ENCODE data around the gene SUGCT.

The SUGCT gene

DNA sequence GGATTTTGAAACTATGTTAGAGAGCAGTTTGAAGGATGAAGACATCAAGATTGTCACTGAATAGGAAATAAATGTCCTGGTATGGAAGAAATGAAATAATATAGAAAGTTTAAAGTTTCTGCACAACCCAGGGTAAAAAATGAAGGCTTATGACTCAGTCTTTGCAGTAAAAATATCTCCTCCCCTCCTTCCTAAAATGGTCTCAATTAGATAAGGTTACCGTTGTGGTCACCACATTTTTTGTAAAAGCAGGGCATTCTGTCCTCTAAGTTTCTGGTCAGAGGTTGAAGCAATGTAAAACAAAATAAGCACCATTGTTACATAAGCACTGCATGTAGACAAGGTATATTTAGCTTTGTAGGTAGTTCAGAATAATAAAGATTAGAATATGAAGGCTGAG, 403.5 kb downstream of the SUGCT start:
- TF ChIP-seq POLR2AphosphoS5 (IDR thresholded peaks at IDR 0.05; ENCODE audit: borderline replicate concordance, low read depth, low read length), result no peak
- no peak for TF ChIP-seq EZH2 (IDR thresholded peaks at IDR 0.05)
- no peak for TF ChIP-seq FOXP2 (optimal IDR thresholded peaks at IDR 0.05; ENCODE audit: control extremely low read depth, extremely low read length, insufficient read depth)

DNA sequence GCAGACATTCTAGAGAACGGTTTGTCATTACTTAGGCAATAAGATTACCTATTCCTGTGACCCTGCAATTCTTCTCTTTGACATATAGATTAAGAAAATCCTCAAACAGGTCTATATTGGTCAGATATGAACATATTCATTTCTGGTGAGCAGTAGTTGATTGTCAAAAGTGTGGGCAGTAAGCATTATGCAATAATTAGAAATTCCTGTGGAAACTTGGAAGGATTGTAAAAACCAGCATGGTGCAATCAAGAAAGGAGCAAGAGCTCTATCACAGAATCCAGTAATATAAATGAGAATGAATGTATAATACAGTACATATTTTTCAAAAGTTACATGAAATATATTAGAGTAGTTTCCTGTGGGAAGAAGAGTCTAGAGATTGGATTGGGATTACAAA, 406.5 kb downstream of the SUGCT start:
- Histone ChIP-seq H3K9ac (ENCODE audit: insufficient read length) (no peak overlapping the region), H3K27ac (0 out of 2 replicates have a peak overlapping the region, but pooled peaks have one; percentile 5), H3K4me3 (no peak overlapping the region), H3K36me3 (ENCODE audit: insufficient read depth, low read length) (no peaks in the 10 kb centered on the region), H3K9me3 (ENCODE audit: low read depth, low read length) (no peaks in the 10 kb centered on the region)
- DNase-seq (ENCODE audit: low read depth, low spot score), result no peak
- TF ChIP-seq EZH2 (IDR thresholded peaks at IDR 0.05) (no peak), POLR2AphosphoS5 (IDR thresholded peaks at IDR 0.05; ENCODE audit: borderline replicate concordance, low read depth, low read length) (no peak), FOXP2 (optimal IDR thresholded peaks at IDR 0.05; ENCODE audit: control extremely low read depth, extremely low read length, insufficient read depth) (no peak)

More for the DNA sequence above, 403.5 kb downstream of the SUGCT start:
- Histone ChIP-seq H3K27ac (no peak overlapping the region), H3K9me3 (ENCODE audit: low read depth, low read length) (no peaks in the 10 kb centered on the region), H3K4me3 (no peak overlapping the region), H3K36me3 (ENCODE audit: insufficient read depth, low read length) (no peaks in the 10 kb centered on the region), H3K9ac (ENCODE audit: insufficient read length) (no peak overlapping the region)
- no peak for DNase-seq (ENCODE audit: low read depth, low spot score)

DNA sequence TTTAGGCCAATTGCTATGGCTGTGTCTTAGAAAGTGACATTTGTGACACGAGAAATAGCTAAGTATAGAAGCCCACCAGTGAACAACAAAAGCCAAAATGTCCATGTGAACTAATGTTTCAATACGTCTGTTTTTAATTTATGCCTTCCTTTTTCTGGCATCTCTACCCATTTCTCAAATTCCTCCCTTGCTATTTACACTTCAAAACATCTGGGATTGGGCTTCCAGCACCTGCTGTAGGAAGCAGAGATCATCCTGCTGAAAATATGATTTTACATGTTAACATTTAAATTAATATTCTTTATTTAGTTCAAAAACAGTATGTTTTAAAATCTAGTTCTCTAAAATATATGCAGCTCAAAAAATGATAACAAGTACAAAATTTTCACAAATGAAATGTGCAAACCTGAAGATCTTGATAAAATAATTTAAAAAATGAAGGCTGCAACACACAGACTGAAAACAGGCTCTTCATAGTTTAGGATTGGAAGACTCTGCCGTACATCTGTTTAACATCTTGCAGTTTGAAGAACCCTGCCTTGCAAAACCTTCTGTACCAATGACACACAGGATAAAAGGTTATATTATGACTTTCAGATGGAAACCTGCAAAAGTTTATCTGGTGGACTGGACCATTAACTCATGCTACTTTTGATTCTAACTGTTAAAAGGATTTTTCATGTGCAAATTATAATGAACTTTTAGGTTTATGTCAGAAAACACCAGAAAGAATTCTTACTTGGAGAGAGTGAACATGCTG, 408.4 kb downstream of the SUGCT start:
- peak overlapping the region; percentile 80; the same call in 1 of the 2 replicates for H3K27ac ChIP-seq
- peak overlapping the region; percentile 8 for H3K4me3 ChIP-seq
- no peak for DNase-seq (ENCODE audit: low read depth, low spot score)
- no peaks in the 10 kb centered on the region for H3K36me3 ChIP-seq (ENCODE audit: insufficient read depth, low read length)
- no peaks in the 10 kb centered on the region for H3K9me3 ChIP-seq (ENCODE audit: low read depth, low read length)
- no peak overlapping the region for H3K9ac ChIP-seq (ENCODE audit: insufficient read length)
- no peak for TF ChIP-seq POLR2AphosphoS5 (IDR thresholded peaks at IDR 0.05; ENCODE audit: borderline replicate concordance, low read depth, low read length)

- DNase-seq (ENCODE audit: low read depth, low spot score), result no peak
- Histone ChIP-seq H3K27ac (peak overlapping the region; percentile 80), H3K36me3 (ENCODE audit: insufficient read depth, low read length) (no peaks in the 10 kb centered on the region), H3K4me3 (peak overlapping the region; percentile 58), H3K9me3 (ENCODE audit: low read depth, low read length) (no peaks in the 10 kb centered on the region), H3K9ac (ENCODE audit: insufficient read length) (no peak overlapping the region)
- TF ChIP-seq FOXP2 (optimal IDR thresholded peaks at IDR 0.05; ENCODE audit: control extremely low read depth, extremely low read length, insufficient read depth) (no peak), POLR2AphosphoS5 (IDR thresholded peaks at IDR 0.05; ENCODE audit: borderline replicate concordance, low read depth, low read length) (no peak), EZH2 (IDR thresholded peaks at IDR 0.05) (no peak)
Measured at GRCh38 chr7:40544221-40544723, 409.5 kb downstream of the SUGCT start.

- Histone ChIP-seq H3K4me3 (peak overlapping the region; percentile 58), H3K9me3 (ENCODE audit: low read depth, low read length) (no peaks in the 10 kb centered on the region), H3K27ac (peak overlapping the region; percentile 80), H3K36me3 (ENCODE audit: insufficient read depth, low read length) (no peaks in the 10 kb centered on the region), H3K9ac (ENCODE audit: insufficient read length) (peak overlapping the region; percentile 4)
- TF ChIP-seq FOXP2 (optimal IDR thresholded peaks at IDR 0.05; ENCODE audit: control extremely low read depth, extremely low read length, insufficient read depth), result no peak
- no peak for TF ChIP-seq POLR2AphosphoS5 (IDR thresholded peaks at IDR 0.05; ENCODE audit: borderline replicate concordance, low read depth, low read length)
- no peak for TF ChIP-seq EZH2 (IDR thresholded peaks at IDR 0.05)
- peak; percentile 50 for DNase-seq (ENCODE audit: low read depth, low spot score)
Measured at GRCh38 chr7:40544871-40545303, 410.1 kb downstream of the SUGCT start.

DNA sequence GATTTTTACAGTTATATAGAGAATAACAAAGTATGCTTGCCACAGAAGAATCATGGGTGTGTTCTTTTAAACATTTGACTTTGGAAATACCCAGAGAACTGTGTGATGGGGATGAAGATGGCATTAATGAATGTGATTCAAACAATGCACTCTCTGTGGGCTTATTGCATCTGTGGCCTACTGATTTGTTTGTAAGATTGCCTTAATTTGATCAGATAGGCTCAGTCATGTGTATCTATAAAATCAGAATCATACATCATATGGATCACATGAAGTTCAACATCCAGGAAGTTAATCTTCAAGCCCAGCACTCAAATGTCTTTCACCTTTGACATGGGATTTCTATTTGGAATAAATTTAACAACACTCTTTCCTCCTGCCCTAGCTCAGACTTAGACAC, 410.9 kb downstream of the SUGCT start:
- Histone ChIP-seq H3K9ac (ENCODE audit: insufficient read length) (no peak overlapping the region), H3K27ac (no peak overlapping the region; the same call in 1 of the 2 replicates), H3K4me3 (no peak overlapping the region), H3K9me3 (ENCODE audit: low read depth, low read length) (no peaks in the 10 kb centered on the region), H3K36me3 (ENCODE audit: insufficient read depth, low read length) (no peaks in the 10 kb centered on the region)
- no peak for TF ChIP-seq POLR2AphosphoS5 (IDR thresholded peaks at IDR 0.05; ENCODE audit: borderline replicate concordance, low read depth, low read length)
- TF ChIP-seq EZH2 (IDR thresholded peaks at IDR 0.05), result no peak
- TF ChIP-seq FOXP2 (optimal IDR thresholded peaks at IDR 0.05; ENCODE audit: control extremely low read depth, extremely low read length, insufficient read depth), result no peak
- DNase-seq (ENCODE audit: low read depth, low spot score), result no peak

DNA sequence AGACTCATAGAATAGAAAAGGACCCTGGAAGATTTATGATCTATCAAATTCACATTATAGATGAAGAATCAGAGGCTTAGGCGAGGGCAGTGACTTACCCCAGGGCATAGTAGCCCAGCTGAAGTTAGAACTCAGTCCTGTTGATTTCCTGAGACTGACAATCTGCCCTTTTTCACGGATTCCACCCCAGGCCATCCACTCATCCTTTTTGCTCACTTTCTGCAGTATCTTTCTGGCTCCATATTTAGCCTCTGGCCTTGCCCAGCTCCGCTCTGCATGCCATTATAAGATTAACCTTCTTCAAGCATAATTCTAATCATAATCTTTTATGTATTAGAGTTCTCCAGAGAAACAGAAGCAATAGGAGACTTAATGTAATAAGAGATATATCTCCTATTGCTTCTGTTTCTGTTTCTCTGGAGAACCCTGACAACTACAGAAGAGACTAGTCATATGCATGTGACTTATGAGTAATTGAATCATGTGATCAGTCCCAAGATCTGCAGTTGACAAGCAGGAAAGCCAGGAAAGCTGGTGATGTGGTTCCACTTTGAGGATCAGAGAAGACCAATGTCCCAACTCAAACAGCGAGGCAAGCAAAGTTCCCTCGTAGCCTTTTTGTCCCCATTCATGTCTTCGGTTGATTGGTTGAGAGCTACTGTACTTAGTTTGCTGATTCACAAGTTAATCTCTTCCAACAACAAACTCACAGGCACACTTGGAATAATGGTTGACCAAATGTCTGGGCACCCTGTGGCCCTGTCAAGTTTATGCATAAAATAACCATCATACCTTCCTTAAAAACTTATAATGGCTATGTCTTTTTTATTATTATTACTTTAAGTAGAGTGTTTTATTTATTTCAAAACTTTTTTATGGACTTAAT, 412.1 kb downstream of the SUGCT start:
- Histone ChIP-seq H3K4me3 (no peak overlapping the region), H3K27ac (0 out of 2 replicates have a peak overlapping the region, but pooled peaks have one; percentile 9), H3K9me3 (ENCODE audit: low read depth, low read length) (no peaks in the 10 kb centered on the region), H3K36me3 (ENCODE audit: insufficient read depth, low read length) (no peaks in the 10 kb centered on the region), H3K9ac (ENCODE audit: insufficient read length) (no peak overlapping the region)
- no peak for DNase-seq (ENCODE audit: low read depth, low spot score)
- TF ChIP-seq POLR2AphosphoS5 (IDR thresholded peaks at IDR 0.05; ENCODE audit: borderline replicate concordance, low read depth, low read length), result no peak
- no peak for TF ChIP-seq EZH2 (IDR thresholded peaks at IDR 0.05)
- TF ChIP-seq FOXP2 (optimal IDR thresholded peaks at IDR 0.05; ENCODE audit: control extremely low read depth, extremely low read length, insufficient read depth), result no peak

Data from SK-N-MC (cell line).